ENCODE results near the gene PROSER3. TPM values are rescaled to one million over a fixed set of nuclear protein-coding genes. Genes with fewer than 3 reads are reported as not detected.

PROSER3 gene
- total RNA-seq, 1 donor from 2014 or later = 41.7 TPM

GRCh38 chr19:35788205-35788960 is 30.4 kb downstream of the PROSER3 start:
- no peak overlapping the region for H3K27ac Mint-ChIP-seq (ENCODE audit: unreplicated experiment)

GRCh38 chr19:35789195-35789977 is 31.4 kb downstream of the PROSER3 start:
- Mint-ChIP-seq H3K4me3 (ENCODE audit: unreplicated experiment) (no peak overlapping the region), H3K4me1 (ENCODE audit: low read depth, unreplicated experiment) (peaks cover 3% of the 10 kb centered on the region), H3K9me3 (ENCODE audit: unreplicated experiment) (peaks cover 3% of the 10 kb centered on the region), H3K27me3 (ENCODE audit: unreplicated experiment) (peaks cover 4% of the 10 kb centered on the region), H3K27ac (ENCODE audit: unreplicated experiment) (no peak overlapping the region), H3K36me3 (ENCODE audit: unreplicated experiment) (peaks cover 5% of the 10 kb centered on the region)
- TF ChIP-seq, protein P1, sequence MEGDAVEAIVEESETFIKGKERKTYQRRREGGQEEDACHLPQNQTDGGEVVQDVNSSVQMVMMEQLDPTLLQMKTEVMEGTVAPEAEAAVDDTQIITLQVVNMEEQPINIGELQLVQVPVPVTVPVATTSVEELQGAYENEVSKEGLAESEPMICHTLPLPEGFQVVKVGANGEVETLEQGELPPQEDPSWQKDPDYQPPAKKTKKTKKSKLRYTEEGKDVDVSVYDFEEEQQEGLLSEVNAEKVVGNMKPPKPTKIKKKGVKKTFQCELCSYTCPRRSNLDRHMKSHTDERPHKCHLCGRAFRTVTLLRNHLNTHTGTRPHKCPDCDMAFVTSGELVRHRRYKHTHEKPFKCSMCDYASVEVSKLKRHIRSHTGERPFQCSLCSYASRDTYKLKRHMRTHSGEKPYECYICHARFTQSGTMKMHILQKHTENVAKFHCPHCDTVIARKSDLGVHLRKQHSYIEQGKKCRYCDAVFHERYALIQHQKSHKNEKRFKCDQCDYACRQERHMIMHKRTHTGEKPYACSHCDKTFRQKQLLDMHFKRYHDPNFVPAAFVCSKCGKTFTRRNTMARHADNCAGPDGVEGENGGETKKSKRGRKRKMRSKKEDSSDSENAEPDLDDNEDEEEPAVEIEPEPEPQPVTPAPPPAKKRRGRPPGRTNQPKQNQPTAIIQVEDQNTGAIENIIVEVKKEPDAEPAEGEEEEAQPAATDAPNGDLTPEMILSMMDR (IDR thresholded peaks at IDR 0.05; ENCODE audit: partially characterized antibody, unreplicated experiment) = no peak
- DNase-seq = no peak

More at GRCh38 chr19:35788205-35788960, 30.4 kb downstream of the PROSER3 start:
- Mint-ChIP-seq H3K4me3 (ENCODE audit: unreplicated experiment) (no peak overlapping the region), H3K27me3 (ENCODE audit: unreplicated experiment) (peaks cover 6% of the 10 kb centered on the region), H3K9me3 (ENCODE audit: unreplicated experiment) (peaks cover 4% of the 10 kb centered on the region), H3K4me1 (ENCODE audit: low read depth, unreplicated experiment) (peaks cover 3% of the 10 kb centered on the region), H3K36me3 (ENCODE audit: unreplicated experiment) (peaks cover 5% of the 10 kb centered on the region)
- DNase-seq = no peak
- TF ChIP-seq, protein P1 (IDR thresholded peaks at IDR 0.05; ENCODE audit: partially characterized antibody, unreplicated experiment) = no peak

- DNase-seq = no peak
- TF ChIP-seq, protein P1 (IDR thresholded peaks at IDR 0.05; ENCODE audit: partially characterized antibody, unreplicated experiment) = no peak
- H3K4me3 Mint-ChIP-seq (ENCODE audit: unreplicated experiment) = no peak overlapping the region
- H3K27ac Mint-ChIP-seq (ENCODE audit: unreplicated experiment) = no peak overlapping the region
- peaks cover 4% of the 10 kb centered on the region for H3K27me3 Mint-ChIP-seq (ENCODE audit: unreplicated experiment)
- peaks cover 3% of the 10 kb centered on the region for H3K9me3 Mint-ChIP-seq (ENCODE audit: unreplicated experiment)
- peaks cover 5% of the 10 kb centered on the region for H3K36me3 Mint-ChIP-seq (ENCODE audit: unreplicated experiment)
- H3K4me1 Mint-ChIP-seq (ENCODE audit: low read depth, unreplicated experiment) = peaks cover 3% of the 10 kb centered on the region
These were observed 32.3 kb downstream of the PROSER3 start for GRCh38 chr19:35789978-35790944.

GRCh38 chr19:35790981-35791813 is 33.2 kb downstream of the PROSER3 start:
- Mint-ChIP-seq H3K9me3 (ENCODE audit: unreplicated experiment) (peaks cover 3% of the 10 kb centered on the region), H3K27me3 (ENCODE audit: unreplicated experiment) (peaks cover 8% of the 10 kb centered on the region), H3K27ac (ENCODE audit: unreplicated experiment) (no peak overlapping the region), H3K4me3 (ENCODE audit: unreplicated experiment) (no peak overlapping the region), H3K36me3 (ENCODE audit: unreplicated experiment) (peaks cover 1% of the 10 kb centered on the region), H3K4me1 (ENCODE audit: low read depth, unreplicated experiment) (peaks cover under 1% of the 10 kb centered on the region)
- TF ChIP-seq, protein P1 (IDR thresholded peaks at IDR 0.05; ENCODE audit: partially characterized antibody, unreplicated experiment) = no peak
- DNase-seq = no peak

Data from glutamatergic neuron (in vitro differentiated cells).